GM10248 (cell line): ENCODE data around the gene CNOT4.
"Not testable (repeated sequence)": the region's sequence is repeated elsewhere in the genome, so short reads cannot be mapped to it uniquely, and the experiment has no call there.

ENCODE experiments used
- CTCF ChIA-PET: fragments of 300-600 bp; sonication (Branson Sonifier 250); formaldehyde crosslinking; extraction: SDS; loops from one replicate; lab custom pipeline; 2021; ENCODE audit warnings: antibody characterized with exemption; lab: Yijun Ruan, JAX
- POLR2A ChIA-PET: fragments of 350-650 bp; sonication (Branson Sonifier 250); formaldehyde crosslinking; extraction: SDS; loops from one replicate; lab custom pipeline; 2020; ENCODE audit warnings: antibody characterized with exemption; lab: Yijun Ruan, JAX
- DNase-seq: peaks from one replicate; pipeline ENCODE4 v3.0.0; 2012; ENCODE audit errors: extremely low spot score
- TF ChIP-seq, protein P1 (sequence below): IDR thresholded peaks from 2 replicates; pipeline ENCODE4 v1.5.1; 2012; ENCODE audit warnings: mild to moderate bottlenecking, low read depth; ENCODE audit errors: extremely low read depth, missing control alignments, control extremely low read depth

Gene CNOT4

DNA sequence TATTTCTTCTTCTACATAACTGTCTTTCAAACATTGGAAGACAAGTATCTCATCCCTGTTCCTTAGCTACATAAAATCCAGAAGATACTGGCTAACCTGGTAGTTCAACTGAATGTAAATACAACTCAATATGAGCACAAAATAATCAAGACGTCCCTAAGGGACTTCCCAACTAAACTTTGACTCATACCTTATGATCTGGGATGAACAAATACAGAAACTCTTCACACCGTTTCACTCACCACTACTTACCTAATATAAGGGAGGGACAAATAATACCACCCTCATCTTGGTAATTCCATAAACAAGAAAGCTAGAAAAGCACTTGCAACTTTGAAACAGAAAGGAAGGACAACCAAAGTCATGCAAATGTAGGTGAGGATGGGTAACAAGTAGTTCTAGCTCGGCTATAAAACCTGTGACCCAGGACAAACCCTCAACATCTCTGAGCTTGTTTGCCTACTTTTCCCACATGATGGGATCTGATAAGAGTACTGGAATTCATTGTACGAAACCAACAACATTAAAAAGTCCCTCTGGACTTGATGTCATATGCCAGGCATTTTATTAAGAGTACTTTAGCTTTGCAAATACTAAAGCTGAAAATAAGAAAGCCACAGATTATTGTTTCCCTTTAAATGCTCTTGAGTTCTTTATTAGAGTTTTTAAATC, 154.4 kb downstream of the CNOT4 start:
- POLR2A ChIA-PET, result interaction anchor here (0.6 kb wide), 1 partner anchor 215 kb away, joined by 4 read pairs; no protein-coding TSS in a partner anchor
- no peak for DNase-seq
- CTCF ChIA-PET, result interaction anchor here (1.6 to 2.0 kb wide), 6 partner anchors 8 to 81 kb away, joined by 5 to 8 read pairs (median 5); no protein-coding TSS in a partner anchor
- TF ChIP-seq, protein P1, sequence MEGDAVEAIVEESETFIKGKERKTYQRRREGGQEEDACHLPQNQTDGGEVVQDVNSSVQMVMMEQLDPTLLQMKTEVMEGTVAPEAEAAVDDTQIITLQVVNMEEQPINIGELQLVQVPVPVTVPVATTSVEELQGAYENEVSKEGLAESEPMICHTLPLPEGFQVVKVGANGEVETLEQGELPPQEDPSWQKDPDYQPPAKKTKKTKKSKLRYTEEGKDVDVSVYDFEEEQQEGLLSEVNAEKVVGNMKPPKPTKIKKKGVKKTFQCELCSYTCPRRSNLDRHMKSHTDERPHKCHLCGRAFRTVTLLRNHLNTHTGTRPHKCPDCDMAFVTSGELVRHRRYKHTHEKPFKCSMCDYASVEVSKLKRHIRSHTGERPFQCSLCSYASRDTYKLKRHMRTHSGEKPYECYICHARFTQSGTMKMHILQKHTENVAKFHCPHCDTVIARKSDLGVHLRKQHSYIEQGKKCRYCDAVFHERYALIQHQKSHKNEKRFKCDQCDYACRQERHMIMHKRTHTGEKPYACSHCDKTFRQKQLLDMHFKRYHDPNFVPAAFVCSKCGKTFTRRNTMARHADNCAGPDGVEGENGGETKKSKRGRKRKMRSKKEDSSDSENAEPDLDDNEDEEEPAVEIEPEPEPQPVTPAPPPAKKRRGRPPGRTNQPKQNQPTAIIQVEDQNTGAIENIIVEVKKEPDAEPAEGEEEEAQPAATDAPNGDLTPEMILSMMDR, result no peak

GRCh38 chr7:135353832-135354231, 156.1 kb downstream of the CNOT4 start:
- DNase-seq, result no peak
- TF ChIP-seq, protein P1, result no peak
- ChIA-PET CTCF (interaction anchor here (1.2 to 1.7 kb wide), 2 partner anchors 23 to 72 kb away, joined by 3 to 4 read pairs; no protein-coding TSS in a partner anchor), POLR2A (no interaction called here)

- CTCF ChIA-PET, result no interaction called here
- TF ChIP-seq, protein P1, result no peak
- POLR2A ChIA-PET, result no interaction called here
- DNase-seq, result no peak
Observed at GRCh38 chr7:135352285-135352684, 157.6 kb downstream of the CNOT4 start.

GRCh38 chr7:135351070-135351469, 158.8 kb downstream of the CNOT4 start:
- POLR2A ChIA-PET, DNase-seq: not testable (repeated sequence)
- CTCF ChIA-PET, result interaction anchor here (2.2 kb wide), 1 partner anchor 11 kb away, joined by 7 read pairs; no protein-coding TSS in a partner anchor

- DNase-seq, result no peak
- POLR2A ChIA-PET, result no interaction called here
- TF ChIP-seq, protein P1, result no peak
- CTCF ChIA-PET, result interaction anchor here (0.7 to 2.2 kb wide), 3 partner anchors 10 to 69 kb away, joined by 3 to 7 read pairs (median 3); no protein-coding TSS in a partner anchor
Observed at GRCh38 chr7:135349746-135350145, 160.2 kb downstream of the CNOT4 start.

- DNase-seq, result no peak
- CTCF ChIA-PET, result interaction anchor here (1.4 to 1.5 kb wide), 2 partner anchors 9 to 67 kb away, joined by 3 read pairs; no protein-coding TSS in a partner anchor
- TF ChIP-seq, protein P1, result no peak
- POLR2A ChIA-PET, result no interaction called here
Observed at GRCh38 chr7:135348493-135348892, 161.4 kb downstream of the CNOT4 start.

DNA sequence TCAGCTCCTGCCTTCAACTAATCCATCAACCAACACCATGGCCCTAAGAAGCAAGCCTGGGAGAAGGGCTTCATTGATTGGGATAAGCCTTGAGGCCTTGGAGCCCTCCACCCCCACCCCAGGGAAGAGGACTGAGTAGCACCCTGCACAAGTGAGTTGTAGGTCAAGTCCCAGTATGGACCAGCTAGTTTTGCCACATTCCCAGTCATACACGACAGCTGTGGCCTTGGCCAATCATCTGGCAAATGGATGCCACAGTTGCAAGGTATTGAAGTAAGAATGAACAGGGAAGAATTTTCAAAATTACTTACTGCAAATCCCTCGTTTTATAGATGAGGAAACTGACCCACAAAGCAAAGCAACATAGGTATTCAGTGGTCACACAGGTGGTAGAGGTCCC, 166.5 kb downstream of the CNOT4 start:
- CTCF ChIA-PET, result interaction anchor here (1.1 kb wide), 1 partner anchor 62 kb away, joined by 3 read pairs; no protein-coding TSS in a partner anchor

More for the DNA sequence above, 166.5 kb downstream of the CNOT4 start:
- DNase-seq, result no peak
- TF ChIP-seq, protein P1, result no peak
- POLR2A ChIA-PET, result no interaction called here
